ENCODE results near the gene CLCNKB. TPM values are rescaled to one million over a fixed set of nuclear protein-coding genes. Genes with fewer than 3 reads are reported as not detected.
"Not testable (repeated sequence)": the region's sequence is repeated elsewhere in the genome, so short reads cannot be mapped to it uniquely, and the experiment has no call there.

Gene CLCNKB
- total RNA-seq, 2 experiments from 2014 or later = not detected

GRCh38 chr1:16041200-16041599, 2.4 kb upstream of the CLCNKB start:
- intact Hi-C loops (cut with micrococcal nuclease) = no loop called here
- no peak for DNase-seq
- H3K4me3 Mint-ChIP-seq = no peak overlapping the region
- peaks cover 4% of the 10 kb centered on the region for H3K27me3 Mint-ChIP-seq
- no peaks in the 10 kb centered on the region for H3K36me3 Mint-ChIP-seq
- ChIA-PET CTCF (interaction anchor here (1.5 kb wide), 1 partner anchor 249 kb away, joined by 6 read pairs; no protein-coding TSS in a partner anchor), POLR2A (no interaction called here)
- H3K9me3 Mint-ChIP-seq = no peaks in the 10 kb centered on the region
- H3K4me1 Mint-ChIP-seq (ENCODE audit: low read depth) = no peaks in the 10 kb centered on the region
- H3K27ac Mint-ChIP-seq = no peak overlapping the region

DNA sequence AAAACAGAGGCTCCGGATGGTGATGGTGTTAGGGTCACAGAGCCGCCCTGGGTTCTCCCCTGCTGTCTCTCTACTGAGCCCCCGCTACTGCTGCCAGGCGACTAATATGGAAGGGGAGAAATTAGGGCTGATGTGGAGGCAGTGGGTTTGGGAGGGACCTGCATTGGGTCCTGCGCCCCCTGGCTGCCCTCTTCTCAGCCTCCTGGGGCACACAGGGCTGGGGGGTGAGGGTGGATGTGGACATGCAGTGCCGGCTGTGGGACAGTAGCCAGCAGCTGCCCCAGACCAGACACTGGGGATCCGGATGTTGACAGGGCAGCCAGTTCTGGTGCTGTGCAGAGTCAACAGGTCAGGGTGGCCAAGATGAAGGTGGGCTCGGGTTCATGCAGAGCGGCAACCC, 1.5 kb upstream of the CLCNKB start:
- no peak overlapping the region for H3K4me3 Mint-ChIP-seq
- no peak for DNase-seq
- H3K27ac Mint-ChIP-seq = no peak overlapping the region
- CTCF ChIA-PET = interaction anchor here (1.5 kb wide), 1 partner anchor 250 kb away, joined by 6 read pairs; no protein-coding TSS in a partner anchor
- H3K27me3 Mint-ChIP-seq = peaks cover 4% of the 10 kb centered on the region
- intact Hi-C loops (cut with micrococcal nuclease) = no loop called here
- H3K36me3 Mint-ChIP-seq = no peaks in the 10 kb centered on the region
- H3K9me3 Mint-ChIP-seq = no peaks in the 10 kb centered on the region
- no peaks in the 10 kb centered on the region for H3K4me1 Mint-ChIP-seq (ENCODE audit: low read depth)
- POLR2A ChIA-PET = no interaction called here

GRCh38 chr1:16042654-16043053, 928 bp upstream of the CLCNKB start:
- H3K9me3 Mint-ChIP-seq; CTCF ChIA-PET; intact Hi-C loops (cut with micrococcal nuclease); H3K27me3 Mint-ChIP-seq; H3K36me3 Mint-ChIP-seq; H3K4me1 Mint-ChIP-seq (ENCODE audit: low read depth); H3K27ac Mint-ChIP-seq; DNase-seq; H3K4me3 Mint-ChIP-seq; POLR2A ChIA-PET: not testable (repeated sequence)

GRCh38 chr1:16043950-16044349, 368 bp downstream of the CLCNKB start:
- intact Hi-C loops (cut with micrococcal nuclease) = no loop called here
- DNase-seq = no peak
- ChIA-PET POLR2A (no interaction called here), CTCF (interaction anchor here (1.0 to 1.1 kb wide), 2 partner anchors 29 to 36 kb away, joined by 3 read pairs; no protein-coding TSS in a partner anchor)
- Mint-ChIP-seq H3K4me3 (no peak overlapping the region), H3K27ac (no peak overlapping the region), H3K36me3 (no peaks in the 10 kb centered on the region), H3K9me3 (no peaks in the 10 kb centered on the region), H3K27me3 (peaks cover 7% of the 10 kb centered on the region), H3K4me1 (ENCODE audit: low read depth) (no peaks in the 10 kb centered on the region)

DNA sequence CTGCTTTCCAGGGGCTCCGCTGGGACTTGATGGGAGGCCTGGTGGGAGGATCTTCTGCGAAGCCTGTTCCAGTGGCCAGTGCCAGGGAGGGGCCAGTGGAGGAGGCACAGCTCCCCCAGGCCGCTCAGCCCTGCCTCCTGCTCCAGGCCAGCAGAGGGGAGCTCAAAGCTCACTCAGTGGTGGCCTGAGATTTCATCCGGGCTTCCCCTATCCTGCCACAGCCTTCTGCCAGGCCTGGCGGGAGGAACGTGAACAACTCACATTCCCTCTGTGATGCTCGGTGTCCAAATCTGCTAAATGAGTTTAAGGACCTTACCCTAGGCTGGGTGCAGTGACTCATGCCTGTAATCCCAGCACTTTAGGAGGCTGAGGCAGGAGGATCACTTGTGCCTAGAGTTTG, 3.3 kb downstream of the CLCNKB start:
- Mint-ChIP-seq H3K4me1 (ENCODE audit: low read depth) (no peaks in the 10 kb centered on the region), H3K27me3 (peaks cover 11% of the 10 kb centered on the region), H3K4me3 (no peak overlapping the region), H3K27ac (no peak overlapping the region), H3K36me3 (no peaks in the 10 kb centered on the region), H3K9me3 (no peaks in the 10 kb centered on the region)
- CTCF ChIA-PET = interaction anchor here (0.9 to 1.1 kb wide), 2 partner anchors 9 to 255 kb away, joined by 3 to 4 read pairs; no protein-coding TSS in a partner anchor
- intact Hi-C loops (cut with micrococcal nuclease) = no loop called here
- POLR2A ChIA-PET = no interaction called here
- DNase-seq = no peak

DNA sequence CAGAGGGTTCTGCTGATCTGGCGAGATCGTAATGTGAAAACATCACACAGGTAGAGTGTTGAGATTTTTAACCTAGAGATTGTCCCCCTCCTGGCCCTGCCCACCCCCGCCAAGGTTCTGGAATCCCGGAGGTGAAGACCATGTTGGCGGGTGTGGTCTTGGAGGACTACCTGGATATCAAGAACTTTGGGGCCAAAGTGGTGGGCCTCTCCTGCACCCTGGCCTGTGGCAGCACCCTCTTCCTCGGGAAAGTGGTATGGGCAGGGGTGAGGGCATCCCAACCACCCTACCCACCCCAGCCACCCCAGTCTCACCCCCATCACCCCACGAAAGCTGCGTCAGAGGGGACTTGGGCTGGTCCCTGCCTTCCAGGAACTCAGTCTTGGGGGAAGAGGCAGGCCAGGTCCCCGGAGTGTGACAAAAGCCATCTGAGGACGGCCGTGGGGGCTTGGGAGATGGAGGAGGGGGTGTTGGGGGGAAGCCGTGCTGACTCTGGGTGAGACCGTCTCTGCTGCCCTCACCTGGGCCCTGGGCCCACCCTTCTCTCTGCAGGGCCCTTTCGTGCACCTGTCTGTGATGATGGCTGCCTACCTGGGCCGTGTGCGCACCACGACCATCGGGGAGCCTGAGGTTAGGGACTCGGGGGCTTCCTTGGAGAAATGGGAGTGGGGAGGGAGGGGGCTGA, 4.4 kb downstream of the CLCNKB start:
- POLR2A ChIA-PET = no interaction called here
- H3K36me3 Mint-ChIP-seq = no peaks in the 10 kb centered on the region
- H3K27me3 Mint-ChIP-seq = peaks cover 11% of the 10 kb centered on the region

GRCh38 chr1:16048573-16049189, 5.1 kb downstream of the CLCNKB start:
- Mint-ChIP-seq H3K4me1 (ENCODE audit: low read depth) (no peaks in the 10 kb centered on the region), H3K27me3 (peaks cover 8% of the 10 kb centered on the region), H3K27ac (no peak overlapping the region), H3K4me3 (no peak overlapping the region), H3K9me3 (no peaks in the 10 kb centered on the region), H3K36me3 (no peaks in the 10 kb centered on the region)
- ChIA-PET POLR2A (no interaction called here), CTCF (no interaction called here)
- intact Hi-C loops (cut with micrococcal nuclease) = no loop called here
- peak; percentile 37 for DNase-seq

More for the DNA sequence above, 4.4 kb downstream of the CLCNKB start:
- intact Hi-C loops (cut with micrococcal nuclease) = no loop called here
- CTCF ChIA-PET = interaction anchor here (1.1 kb wide), 1 partner anchor 256 kb away, joined by 4 read pairs; no protein-coding TSS in a partner anchor
- H3K27ac Mint-ChIP-seq = no peak overlapping the region
- H3K4me1 Mint-ChIP-seq (ENCODE audit: low read depth) = no peaks in the 10 kb centered on the region
- no peak overlapping the region for H3K4me3 Mint-ChIP-seq
- H3K9me3 Mint-ChIP-seq = no peaks in the 10 kb centered on the region
- no peak for DNase-seq

DNA sequence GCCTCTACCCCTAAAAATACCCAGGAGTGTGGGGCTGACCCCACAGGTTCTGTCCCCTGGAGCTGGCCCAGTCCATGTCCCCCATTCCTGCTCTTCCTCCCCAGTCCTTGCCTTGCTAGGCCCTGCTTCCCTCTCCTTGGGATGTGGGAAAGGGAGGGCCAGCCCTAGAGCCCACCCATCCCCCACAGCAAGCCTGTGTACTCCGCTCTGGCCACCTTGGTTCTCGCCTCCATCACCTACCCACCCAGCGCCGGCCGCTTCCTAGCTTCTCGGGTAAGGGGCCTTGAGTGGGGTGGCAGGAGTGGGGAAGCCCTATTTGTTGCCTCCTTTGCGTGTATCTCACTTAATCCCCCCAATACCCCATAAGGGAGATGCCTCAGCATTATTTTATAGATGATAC, 6.7 kb downstream of the CLCNKB start:
- intact Hi-C loops (cut with micrococcal nuclease) = loop anchor here (1.0 kb wide), 1 partner anchor 9 kb away; no protein-coding TSS in a partner anchor
- Mint-ChIP-seq H3K27ac (no peak overlapping the region), H3K36me3 (no peaks in the 10 kb centered on the region), H3K4me1 (ENCODE audit: low read depth) (no peaks in the 10 kb centered on the region), H3K4me3 (no peak overlapping the region), H3K9me3 (no peaks in the 10 kb centered on the region), H3K27me3 (peaks cover 8% of the 10 kb centered on the region)
- ChIA-PET POLR2A (no interaction called here), CTCF (interaction anchor here (0.6 to 2.0 kb wide), 2 partner anchors 259 to 469 kb away, joined by 3 to 5 read pairs; no protein-coding TSS in a partner anchor)
- DNase-seq = no peak

GRCh38 chr1:16051039-16051438, 7.5 kb downstream of the CLCNKB start:
- CTCF ChIA-PET = interaction anchor here (2.0 kb wide), 1 partner anchor 260 kb away, joined by 5 read pairs; no protein-coding TSS in a partner anchor
- Mint-ChIP-seq H3K4me1 (ENCODE audit: low read depth) (peaks cover 4% of the 10 kb centered on the region), H3K27me3 (peaks cover 8% of the 10 kb centered on the region), H3K4me3 (no peak overlapping the region), H3K9me3 (no peaks in the 10 kb centered on the region), H3K27ac (no peak overlapping the region), H3K36me3 (no peaks in the 10 kb centered on the region)
- no peak for DNase-seq
- POLR2A ChIA-PET = no interaction called here
- intact Hi-C loops (cut with micrococcal nuclease) = no loop called here

DNA sequence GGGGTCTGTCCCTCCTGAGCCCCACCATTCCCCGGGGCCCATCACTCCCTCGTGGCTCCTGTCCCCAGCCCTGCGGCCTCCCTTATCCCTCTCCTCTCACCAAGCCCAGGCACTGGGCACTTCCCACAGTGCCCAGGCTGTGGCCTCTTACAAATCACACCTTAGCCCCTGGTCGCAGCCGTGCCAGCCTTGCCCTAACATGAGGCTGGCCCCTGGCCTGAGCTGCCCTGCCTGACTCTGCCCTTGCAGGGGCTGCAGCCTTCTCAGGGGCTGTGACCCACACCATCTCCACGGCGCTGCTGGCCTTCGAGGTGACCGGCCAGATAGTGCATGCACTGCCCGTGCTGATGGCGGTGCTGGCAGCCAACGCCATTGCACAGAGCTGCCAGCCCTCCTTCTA, 8.4 kb downstream of the CLCNKB start:
- DNase-seq; H3K27me3 Mint-ChIP-seq; POLR2A ChIA-PET; intact Hi-C loops (cut with micrococcal nuclease); H3K27ac Mint-ChIP-seq; H3K9me3 Mint-ChIP-seq; H3K4me3 Mint-ChIP-seq; H3K4me1 Mint-ChIP-seq (ENCODE audit: low read depth); H3K36me3 Mint-ChIP-seq: not testable (repeated sequence)
- CTCF ChIA-PET = interaction anchor here (2.0 kb wide), 1 partner anchor 260 kb away, joined by 5 read pairs; no protein-coding TSS in a partner anchor

DNA sequence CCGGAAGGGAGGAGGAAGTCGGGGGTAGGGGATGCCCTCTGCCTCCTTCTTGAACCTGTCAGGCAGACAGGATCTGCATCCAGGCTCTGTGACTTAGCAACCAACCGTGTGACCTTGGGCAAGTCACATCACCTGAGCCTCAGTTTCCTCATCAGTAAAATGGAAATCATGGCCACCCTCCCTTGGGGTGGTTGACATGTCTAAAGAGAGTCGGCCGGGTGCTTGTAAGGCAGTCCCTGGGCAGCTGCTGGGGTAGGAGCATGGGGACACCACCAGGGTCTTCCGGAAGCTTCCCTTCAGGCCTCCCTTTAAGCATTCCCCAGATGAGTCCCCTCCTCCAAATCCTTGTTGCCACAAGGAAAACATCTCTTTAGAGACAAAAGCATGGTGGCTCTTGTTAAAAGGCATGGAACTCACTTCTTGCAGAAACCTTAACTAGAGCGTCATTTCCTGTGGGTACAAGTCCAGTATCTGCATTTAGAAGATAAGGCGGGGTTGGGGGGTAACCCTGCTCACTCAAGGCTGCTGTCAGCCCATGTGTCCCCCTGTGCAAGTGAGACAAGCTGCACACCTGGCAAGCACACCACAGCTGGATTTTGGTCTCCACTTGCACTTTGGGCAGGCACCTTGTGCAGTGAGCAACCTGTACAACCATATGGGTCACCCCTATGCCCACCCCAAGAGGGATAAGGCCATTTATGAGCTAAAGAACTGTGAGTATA, 10.4 kb downstream of the CLCNKB start:
- ChIA-PET CTCF (interaction anchor here (1.0 to 4.1 kb wide), 4 partner anchors 8 to 262 kb away, joined by 3 to 25 read pairs (median 4); no protein-coding TSS in a partner anchor), POLR2A (no interaction called here)
- Mint-ChIP-seq H3K27ac (no peak overlapping the region), H3K4me1 (ENCODE audit: low read depth) (peaks cover 6% of the 10 kb centered on the region), H3K4me3 (no peak overlapping the region), H3K9me3 (no peaks in the 10 kb centered on the region), H3K27me3 (peaks cover 5% of the 10 kb centered on the region), H3K36me3 (no peaks in the 10 kb centered on the region)
- intact Hi-C loops (cut with micrococcal nuclease) = no loop called here
- DNase-seq = no peak

Data from activated CD4-positive, alpha-beta memory T cell treated with anti-CD3 and anti-CD28 coated beads for 36 hours (primary cell).